Activated CD4-positive, alpha-beta memory T cell treated with anti-CD3 and anti-CD28 coated beads, Interleukin-2, amount 10 ng/mL, durations not matched to agents 7 days and 5 days (primary cell): ENCODE data around the gene TAS1R2. TPM values are rescaled to one million over a fixed set of nuclear protein-coding genes. Genes with fewer than 3 reads are reported as not detected.

Experiments
- CTCF ChIA-PET: fragments of 350-600 bp; sonication (Branson Sonifier 250); formaldehyde crosslinking; loops from one replicate; lab custom pipeline; 2021; ENCODE audit warnings: antibody characterized with exemption, inconsistent platforms; lab: Charles Lee
- POLR2A ChIA-PET: fragments of 350-600 bp; sonication (Branson Sonifier 250); formaldehyde crosslinking; loops from one replicate; lab custom pipeline; 2021; ENCODE audit warnings: antibody characterized with exemption; lab: Charles Lee
- DNase-seq: peaks from one replicate; pipeline ENCODE4 v3.0.0-alpha.2; 2020
- H3K27ac Mint-ChIP-seq: one replicate; pipeline ENCODE4 v1.8.0; 2021; ENCODE audit warnings: mild to moderate bottlenecking, mixed read lengths
- H3K27me3 Mint-ChIP-seq: one replicate; pipeline ENCODE4 v1.8.0; 2021; ENCODE audit warnings: mixed read lengths
- H3K36me3 Mint-ChIP-seq: one replicate; pipeline ENCODE4 v1.8.0; 2021; ENCODE audit warnings: low read depth, mixed read lengths
- H3K4me1 Mint-ChIP-seq: one replicate; pipeline ENCODE4 v1.8.0; 2021; ENCODE audit warnings: mixed read lengths
- H3K4me3 Mint-ChIP-seq: one replicate; pipeline ENCODE4 v1.8.0; 2021; ENCODE audit warnings: mild to moderate bottlenecking, mixed read lengths
- H3K9me3 Mint-ChIP-seq: one replicate; pipeline ENCODE4 v1.8.0; 2021; ENCODE audit warnings: mixed read lengths
- total RNA-seq, 2 experiments: library from RNA; stranded (reverse); gene quantifications; one replicate each; pipeline ENCODE4 v1.2.3, GENCODE V29; 2021

The TAS1R2 gene
- not detected for total RNA-seq

DNA sequence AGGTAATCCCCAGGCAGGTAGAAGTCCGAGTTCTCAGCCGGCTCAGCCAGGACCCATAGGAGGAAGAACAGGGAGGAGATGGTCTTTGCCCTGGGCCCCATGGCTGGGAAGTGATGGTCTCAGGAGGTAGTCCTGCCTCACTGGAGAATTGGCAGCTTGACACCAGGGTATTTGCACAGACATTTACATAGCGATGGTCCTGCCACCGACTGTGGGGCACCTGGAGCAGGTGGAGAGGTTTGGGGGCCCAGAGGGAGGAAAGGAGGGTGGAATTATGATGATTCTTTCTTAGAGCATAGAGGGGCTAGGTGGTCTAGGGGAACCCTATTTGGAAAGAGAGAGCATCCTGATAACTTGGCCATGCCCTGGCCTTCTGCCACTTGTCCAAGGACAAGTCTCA is at the start of gene TAS1R2:
TAS1R2 (minus strand) TSS at position 101 of the 400 bp plus-strand sequence; CDS start at position 101, 0 bp downstream.
- Mint-ChIP-seq H3K27ac (no peak within 1 kb of the TSS), H3K4me3 (no peak within 1 kb of the TSS), H3K27me3 (no peaks in the 10 kb centered on the region), H3K36me3 (no peaks in the 10 kb centered on the region), H3K9me3 (no peaks in the 10 kb centered on the region), H3K4me1 (no peaks in the 10 kb centered on the region)
- POLR2A ChIA-PET: no interaction called here
- no peak for DNase-seq
- CTCF ChIA-PET: no interaction called here

DNA sequence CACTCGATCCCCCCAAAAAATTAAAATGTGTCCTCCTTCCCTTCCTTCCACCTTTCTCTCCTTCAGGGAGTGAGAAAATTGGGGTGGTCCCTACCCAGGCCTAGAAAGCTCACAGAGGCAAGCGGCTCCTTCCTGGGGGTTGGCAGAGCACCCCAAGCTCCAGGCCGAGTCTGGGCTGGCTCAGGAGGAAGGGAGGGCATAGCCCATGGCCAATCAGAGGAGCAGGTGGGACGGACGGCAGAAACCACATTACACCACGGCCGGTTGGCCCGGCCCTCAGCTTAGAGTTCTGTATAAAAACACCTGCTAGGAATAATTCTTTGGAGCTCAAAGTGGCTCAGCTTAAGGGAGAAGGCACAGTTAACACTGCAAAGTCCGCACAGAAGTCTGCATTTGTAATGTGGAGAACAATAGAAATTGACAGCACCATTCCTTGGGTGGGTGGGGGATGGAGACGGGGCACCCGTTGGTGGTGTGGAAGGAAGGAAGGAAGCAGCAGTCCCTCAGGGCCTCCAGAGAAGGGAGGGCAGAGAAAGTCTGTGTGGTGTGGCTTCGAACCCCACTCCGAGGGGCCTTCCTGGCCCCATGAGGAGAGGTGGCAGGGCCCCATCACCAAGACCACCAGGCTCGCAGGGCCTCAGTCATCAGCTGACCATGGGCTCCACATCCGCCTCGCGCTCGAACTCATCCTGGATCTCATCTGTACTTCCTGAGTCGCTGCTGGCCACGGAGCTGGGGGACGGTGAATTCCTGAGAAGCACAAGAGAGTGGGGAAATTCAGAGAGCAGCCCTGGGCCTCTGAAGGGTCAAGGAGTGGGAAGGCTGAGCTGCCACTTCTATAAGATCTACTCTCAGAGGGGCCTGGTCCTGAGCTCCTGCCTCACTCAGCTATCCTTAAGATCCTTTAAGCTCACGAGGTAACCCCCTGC is 48.7 kb upstream of the TAS1R2 start:
- Mint-ChIP-seq H3K36me3 (peaks cover 43% of the 10 kb centered on the region), H3K27me3 (no peaks in the 10 kb centered on the region), H3K4me3 (no peak overlapping the region), H3K9me3 (no peaks in the 10 kb centered on the region), H3K4me1 (peaks cover 14% of the 10 kb centered on the region), H3K27ac (no peak overlapping the region)
- no peak for DNase-seq
- POLR2A ChIA-PET: interaction anchor here (0.6 to 3.8 kb wide), 11 partner anchors 15 to 172 kb away, joined by 3 to 17 read pairs (median 3); partner anchors contain the start of gene IFFO2
- CTCF ChIA-PET: interaction anchor here (0.5 to 10.3 kb wide), 18 partner anchors 10 to 1304 kb away, joined by 3 to 123 read pairs (median 6); partner anchors contain the start of gene IFFO2

DNA sequence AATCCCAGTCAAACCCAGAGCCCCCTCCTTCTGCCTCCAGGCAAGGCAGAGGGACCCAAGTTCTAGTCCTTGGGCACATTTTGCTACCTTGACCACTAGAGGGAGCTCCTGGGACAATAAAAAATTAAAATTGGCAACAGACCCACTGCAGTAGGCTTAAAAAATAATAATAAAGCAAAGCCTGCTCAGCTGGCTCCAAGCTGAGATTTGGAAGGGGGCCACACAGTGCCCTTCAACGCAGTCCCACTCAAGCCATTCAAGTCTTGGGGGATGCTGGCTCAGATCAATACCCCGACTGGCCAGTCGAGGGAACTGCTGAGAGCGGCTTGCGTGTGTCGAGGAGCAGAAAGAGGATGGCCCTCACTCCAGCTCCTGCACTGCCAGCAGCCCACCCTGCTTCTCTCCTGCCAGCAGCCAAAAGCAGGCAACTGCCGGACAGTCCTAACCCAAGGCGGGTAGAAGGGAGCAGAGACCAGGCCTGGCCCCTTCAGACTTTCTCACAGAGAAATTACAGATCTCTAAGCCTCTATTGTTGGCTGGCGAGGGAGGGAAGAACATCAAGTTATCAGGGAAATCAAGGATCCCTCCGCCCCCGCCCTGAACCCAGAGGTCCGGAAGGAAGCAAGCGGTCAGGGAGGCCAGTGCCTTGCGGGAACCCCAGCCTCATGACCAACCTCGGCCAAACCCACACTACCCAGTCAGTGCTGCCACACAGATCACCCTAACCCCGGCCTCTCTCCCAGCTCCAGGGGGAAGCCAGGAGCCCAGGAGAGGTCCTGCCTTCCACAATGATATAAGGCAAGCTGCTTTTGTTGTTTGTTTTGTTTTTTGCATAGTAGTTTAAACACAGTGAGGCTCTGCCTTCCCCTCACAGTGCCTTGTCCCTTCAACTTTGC is 47.8 kb upstream of the TAS1R2 start:
- H3K27ac Mint-ChIP-seq: no peak overlapping the region
- no peaks in the 10 kb centered on the region for H3K9me3 Mint-ChIP-seq
- no peak overlapping the region for H3K4me3 Mint-ChIP-seq

DNA sequence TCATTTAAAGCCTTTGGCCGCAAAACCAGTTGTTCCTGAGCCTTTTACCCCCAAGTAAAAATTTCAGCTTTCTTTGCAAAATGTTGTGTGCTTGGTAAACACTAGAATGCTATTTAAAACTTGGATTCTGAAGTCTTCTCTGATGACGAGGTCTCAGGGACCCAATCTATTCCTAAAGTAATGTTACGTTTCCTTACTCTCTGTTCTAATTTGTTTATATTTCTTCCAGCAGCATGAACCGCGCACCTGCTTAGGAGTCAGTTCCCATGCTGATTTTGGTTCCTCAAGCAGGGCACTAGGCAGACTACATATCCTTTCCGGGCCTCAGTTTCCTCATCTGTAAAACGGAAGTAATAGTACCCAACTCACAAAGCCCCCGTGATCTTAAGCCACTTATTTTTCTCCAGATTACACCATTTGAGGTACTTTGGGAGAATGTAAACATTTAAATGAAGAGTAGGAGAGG is 43.9 kb upstream of the TAS1R2 start:
- ChIA-PET CTCF (interaction anchor here (0.6 to 3.8 kb wide), 12 partner anchors 10 to 338 kb away, joined by 3 to 38 read pairs (median 4); partner anchors contain the start of gene IFFO2), POLR2A (interaction anchor here (0.6 to 3.0 kb wide), 12 partner anchors 10 to 890 kb away, joined by 3 to 26 read pairs (median 3); partner anchors contain the start of gene IFFO2)
- DNase-seq: no peak
- peak overlapping the region; percentile 86 for H3K27ac Mint-ChIP-seq
- H3K4me3 Mint-ChIP-seq: peak overlapping the region; percentile 80
- H3K27me3 Mint-ChIP-seq: no peaks in the 10 kb centered on the region
- peaks cover 33% of the 10 kb centered on the region for H3K4me1 Mint-ChIP-seq
- no peaks in the 10 kb centered on the region for H3K9me3 Mint-ChIP-seq
- peaks cover 9% of the 10 kb centered on the region for H3K36me3 Mint-ChIP-seq

More for the DNA sequence above, 47.8 kb upstream of the TAS1R2 start:
- peak; percentile 61 for DNase-seq
- Mint-ChIP-seq H3K36me3 (peaks cover 41% of the 10 kb centered on the region), H3K27me3 (no peaks in the 10 kb centered on the region), H3K4me1 (peaks cover 19% of the 10 kb centered on the region)
- ChIA-PET POLR2A (interaction anchor here (0.9 to 3.0 kb wide), 6 partner anchors 12 to 182 kb away, joined by 3 to 13 read pairs (median 3); partner anchors contain the start of gene IFFO2), CTCF (interaction anchor here (0.6 to 10.3 kb wide), 27 partner anchors 8 to 333 kb away, joined by 3 to 123 read pairs (median 4); partner anchors contain the start of gene IFFO2)

DNA sequence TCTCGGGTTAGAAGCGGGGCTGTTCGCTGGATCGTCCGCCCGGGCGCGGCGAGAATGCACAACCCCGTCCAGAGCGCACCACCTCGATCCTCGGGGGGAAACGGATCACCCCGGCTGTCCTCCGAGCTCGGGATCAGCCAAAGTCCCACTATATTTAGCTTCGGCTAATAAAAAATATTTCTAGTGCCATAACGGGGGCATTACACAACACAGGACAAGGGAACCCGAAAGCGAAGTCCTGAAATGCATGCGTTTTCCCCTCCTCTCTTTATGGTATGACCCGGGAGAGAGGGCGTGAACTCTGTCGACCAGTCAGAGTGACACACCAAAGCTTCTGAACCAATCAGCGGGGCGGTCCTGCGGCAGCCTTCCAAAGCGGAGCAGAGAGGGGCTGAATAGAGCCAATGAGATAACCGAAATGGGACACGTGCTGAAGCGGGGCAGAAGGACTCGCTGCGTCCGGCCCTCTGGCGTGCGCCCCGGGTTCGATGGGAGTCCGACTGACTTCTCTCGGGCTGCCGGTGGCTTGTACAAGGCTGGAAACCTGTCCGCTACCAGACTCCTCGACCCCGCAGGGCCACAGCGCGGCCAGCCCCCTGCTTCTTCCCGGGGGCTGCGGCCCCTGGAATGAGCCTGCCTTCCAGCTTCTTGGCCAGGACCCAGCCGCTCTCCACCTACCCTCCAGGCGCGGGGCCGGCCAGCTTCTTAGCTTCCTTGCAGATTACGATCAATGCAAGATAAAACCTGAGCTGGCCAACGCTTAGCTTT is 43.2 kb upstream of the TAS1R2 start, which contains the start of gene ALDH4A1:
ALDH4A1 (minus strand) TSS at position 33 of the 768 bp plus-strand sequence; CDS start at position 1, 32 bp downstream.
- Mint-ChIP-seq H3K27ac (peak within 1 kb of the TSS; percentile 86), H3K27me3 (no peaks in the 10 kb centered on the region), H3K9me3 (no peaks in the 10 kb centered on the region), H3K4me3 (peak within 1 kb of the TSS; percentile 80), H3K4me1 (peaks cover 33% of the 10 kb centered on the region), H3K36me3 (peaks cover 3% of the 10 kb centered on the region)
- ChIA-PET CTCF (interaction anchor here (0.9 to 3.8 kb wide), 12 partner anchors 11 to 338 kb away, joined by 3 to 38 read pairs (median 4); partner anchors contain the start of gene IFFO2), POLR2A (interaction anchor here (0.6 to 3.0 kb wide), 14 partner anchors 9 to 891 kb away, joined by 3 to 26 read pairs (median 3); partner anchors contain the start of gene IFFO2)
- peak; percentile 96 for DNase-seq

DNA sequence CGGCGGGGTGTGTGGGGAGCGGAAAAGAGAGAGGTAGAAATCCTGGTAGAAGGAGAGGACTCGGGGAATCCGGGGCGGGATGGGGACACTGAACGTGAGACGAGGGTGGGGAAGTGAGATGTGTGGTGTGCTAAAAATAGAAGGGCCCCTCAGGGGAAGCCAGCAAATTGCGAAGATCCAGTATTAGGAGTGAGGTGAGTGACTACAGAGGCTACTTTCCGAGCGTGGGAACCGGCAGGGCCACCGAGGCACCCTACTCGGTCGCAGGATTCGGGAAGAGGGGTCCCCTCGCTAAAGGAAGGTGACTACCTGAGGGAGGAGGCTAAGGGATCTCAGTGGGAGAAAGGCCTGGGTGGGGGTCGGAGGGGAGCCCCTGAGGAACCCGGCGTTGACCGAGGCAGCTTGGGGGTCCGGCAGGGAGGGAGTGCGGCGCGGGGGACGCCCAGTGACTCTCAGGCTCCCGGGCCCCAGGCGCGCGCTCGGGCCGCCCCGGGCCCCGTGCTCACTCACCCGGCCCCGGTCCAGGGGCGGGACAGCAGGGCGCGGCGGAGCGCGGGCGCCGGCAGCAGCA is 42.6 kb upstream of the TAS1R2 start:
- POLR2A ChIA-PET: interaction anchor here (0.6 to 3.0 kb wide), 10 partner anchors 11 to 306 kb away, joined by 3 to 26 read pairs (median 8); partner anchors contain the start of gene IFFO2
- CTCF ChIA-PET: interaction anchor here (0.9 to 3.8 kb wide), 9 partner anchors 11 to 339 kb away, joined by 3 to 38 read pairs (median 8); no protein-coding TSS in a partner anchor
- DNase-seq: no peak
- Mint-ChIP-seq H3K4me1 (peaks cover 30% of the 10 kb centered on the region), H3K27ac (no peak overlapping the region), H3K27me3 (no peaks in the 10 kb centered on the region), H3K4me3 (peak overlapping the region; percentile 80), H3K9me3 (no peaks in the 10 kb centered on the region), H3K36me3 (no peaks in the 10 kb centered on the region)

DNA sequence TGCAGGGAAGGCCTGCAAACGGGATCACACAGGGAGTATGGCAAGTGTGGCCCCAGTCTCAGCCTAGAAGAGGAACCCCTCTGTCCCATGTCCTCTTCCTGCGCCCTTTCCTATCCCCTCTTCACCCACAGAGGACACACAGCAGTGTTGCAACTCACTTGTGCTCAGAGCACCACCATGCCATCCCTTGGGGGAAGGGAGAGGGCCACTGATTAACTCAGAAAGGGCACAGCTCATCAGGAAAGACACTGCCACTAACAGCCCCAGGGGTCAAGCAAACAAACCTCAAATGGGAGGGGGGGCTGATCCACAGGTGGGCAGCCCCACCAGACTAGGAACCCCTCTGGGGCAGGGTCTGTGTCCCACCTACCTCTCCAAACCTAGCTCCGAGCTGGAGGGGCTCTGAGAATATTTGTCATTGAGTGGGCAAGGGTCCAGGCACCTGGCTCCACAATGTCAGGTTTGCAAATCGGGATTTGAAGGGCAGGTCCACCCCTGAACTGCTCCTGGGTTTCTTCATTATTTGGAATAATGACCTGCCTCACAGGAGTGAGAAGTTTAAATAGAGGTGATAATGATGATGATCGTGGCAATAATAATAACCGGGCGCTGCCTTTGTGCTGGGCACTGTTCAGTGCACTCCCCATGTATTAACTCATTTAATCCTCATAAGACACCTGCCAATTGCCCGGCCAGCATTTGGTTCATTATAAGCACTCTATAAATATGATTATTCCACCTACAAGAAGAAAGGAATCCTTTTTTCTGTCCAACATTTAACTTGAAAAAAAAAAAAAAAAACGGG is 41.9 kb upstream of the TAS1R2 start:
- H3K9me3 Mint-ChIP-seq: no peaks in the 10 kb centered on the region
- no peak overlapping the region for H3K27ac Mint-ChIP-seq
- DNase-seq: no peak
- ChIA-PET POLR2A (interaction anchor here (0.8 to 3.0 kb wide), 4 partner anchors 22 to 50 kb away, joined by 4 to 26 read pairs (median 13); no protein-coding TSS in a partner anchor), CTCF (interaction anchor here (2.4 kb wide), 1 partner anchor 17 kb away, joined by 11 read pairs; no protein-coding TSS in a partner anchor)
- peaks cover 30% of the 10 kb centered on the region for H3K4me1 Mint-ChIP-seq
- H3K36me3 Mint-ChIP-seq: no peaks in the 10 kb centered on the region
- peak overlapping the region; percentile 80 for H3K4me3 Mint-ChIP-seq
- no peaks in the 10 kb centered on the region for H3K27me3 Mint-ChIP-seq

DNA sequence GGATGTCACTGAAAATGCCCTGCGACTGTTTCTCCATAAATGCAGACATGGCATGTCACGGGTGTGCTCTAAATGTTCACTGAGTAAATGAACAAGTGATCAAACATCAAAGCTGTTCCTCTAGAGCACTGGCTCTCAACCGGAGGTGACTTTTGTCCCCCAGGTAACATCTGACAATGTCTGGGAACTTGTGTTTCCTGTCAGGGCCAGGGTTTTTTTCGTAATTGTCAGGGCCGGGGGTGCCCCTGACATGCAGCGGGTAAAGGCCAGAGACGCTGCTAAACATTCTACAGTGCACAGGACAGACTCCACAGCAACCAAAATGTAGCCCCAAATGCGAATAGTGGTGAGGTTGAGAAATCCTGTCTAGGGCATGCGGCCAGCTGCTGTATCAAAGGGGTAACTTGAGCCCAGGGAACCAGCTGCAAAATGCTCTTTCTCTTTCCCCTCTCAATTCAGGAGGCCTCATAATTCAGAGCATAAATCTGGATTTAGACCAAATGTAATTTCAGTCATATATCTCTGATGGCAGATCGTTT is 40.9 kb upstream of the TAS1R2 start:
- POLR2A ChIA-PET: no interaction called here
- Mint-ChIP-seq H3K27ac (no peak overlapping the region), H3K9me3 (no peaks in the 10 kb centered on the region), H3K27me3 (no peaks in the 10 kb centered on the region), H3K4me3 (no peak overlapping the region), H3K4me1 (peaks cover 30% of the 10 kb centered on the region), H3K36me3 (no peaks in the 10 kb centered on the region)
- DNase-seq: no peak
- CTCF ChIA-PET: interaction anchor here (1.3 to 2.4 kb wide), 3 partner anchors 12 to 214 kb away, joined by 3 to 11 read pairs (median 4); no protein-coding TSS in a partner anchor

DNA sequence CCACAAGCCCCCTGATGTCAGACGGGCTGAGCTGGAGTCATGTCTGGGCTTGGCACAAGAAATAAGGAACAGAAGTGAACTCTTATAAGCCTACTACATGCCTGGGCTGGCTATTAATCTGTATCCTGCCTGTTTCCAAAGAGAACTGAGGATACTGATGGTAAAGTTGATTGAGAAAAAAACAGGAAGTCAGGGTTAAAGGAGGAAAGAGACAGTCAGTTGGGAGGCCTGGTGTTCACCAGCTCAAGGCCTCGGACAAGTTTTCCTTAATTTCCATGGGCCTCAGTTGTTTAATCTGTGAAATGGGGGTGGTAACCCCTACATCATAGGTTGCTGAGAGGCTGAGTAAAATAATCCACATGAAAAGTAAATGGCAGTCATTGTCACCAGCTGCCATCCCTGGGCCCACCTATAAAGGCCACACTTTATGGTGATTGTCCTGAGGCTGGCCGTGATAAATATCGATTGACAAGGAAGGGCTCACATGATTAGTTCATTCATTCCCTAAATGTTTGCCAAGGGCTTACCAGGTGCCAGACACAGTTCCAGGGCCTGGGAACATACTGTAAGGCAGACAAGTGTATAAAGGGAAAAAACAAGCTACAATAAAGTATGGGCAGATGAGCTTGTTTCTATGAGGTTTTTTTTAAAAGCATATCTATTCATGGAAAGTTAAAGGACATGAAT is 40.0 kb upstream of the TAS1R2 start:
- Mint-ChIP-seq H3K36me3 (no peaks in the 10 kb centered on the region), H3K27me3 (no peaks in the 10 kb centered on the region), H3K4me1 (peaks cover 30% of the 10 kb centered on the region), H3K4me3 (no peak overlapping the region), H3K27ac (no peak overlapping the region), H3K9me3 (no peaks in the 10 kb centered on the region)
- ChIA-PET CTCF (interaction anchor here (0.6 to 2.4 kb wide), 5 partner anchors 13 to 215 kb away, joined by 3 to 11 read pairs (median 3); no protein-coding TSS in a partner anchor), POLR2A (no interaction called here)
- no peak for DNase-seq

DNA sequence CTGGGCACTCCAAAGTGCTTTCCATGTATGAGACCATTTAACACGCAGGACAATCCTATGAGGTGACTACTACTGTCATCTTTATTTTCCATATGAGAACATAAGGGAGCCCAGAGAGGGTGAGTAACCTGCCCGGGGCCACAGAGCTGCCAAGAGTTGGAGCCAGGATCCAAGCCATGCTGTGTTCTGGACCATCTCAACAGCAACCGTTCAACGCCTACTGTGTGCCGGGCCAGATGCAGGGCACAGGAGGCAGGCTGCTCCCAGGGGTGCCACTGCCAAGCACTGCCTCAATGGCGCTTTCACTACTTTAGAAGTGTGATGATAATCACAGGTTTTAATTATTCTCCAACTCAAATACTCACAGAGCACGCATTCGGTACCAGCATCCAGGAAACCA is 39.1 kb upstream of the TAS1R2 start:
- Mint-ChIP-seq H3K27ac (no peak overlapping the region), H3K4me3 (no peak overlapping the region), H3K36me3 (no peaks in the 10 kb centered on the region), H3K9me3 (no peaks in the 10 kb centered on the region), H3K27me3 (no peaks in the 10 kb centered on the region), H3K4me1 (peaks cover 26% of the 10 kb centered on the region)
- ChIA-PET POLR2A (no interaction called here), CTCF (no interaction called here)
- no peak for DNase-seq
